K562 (cell line): ENCODE results near the gene TMEM170A. TPM values are rescaled to one million over a fixed set of nuclear protein-coding genes. Genes with fewer than 3 reads are reported as not detected.

Source experiments
- ATAC-seq: fragments of 200-7000 bp; cut with Tn5 transposase; 3 replicates; pipeline ENCODE4 v1.9.1; 2020; ENCODE audit warnings: moderate library complexity
- BruUV-seq: library from RNA; stranded (reverse); fragments of 400-500 nt; replicated peaks from 2 replicates; lab custom pipeline; 2021; lab: Mats Ljungman, UMichigan
- CTCF ChIA-PET: fragments of 300-600 bp; formaldehyde crosslinking; extraction: SDS; loops from one replicate; lab custom pipeline; 2021; ENCODE audit warnings: low intra/inter-chr PET ratio; lab: Yijun Ruan, JAX
- POLR2A ChIA-PET: fragments of 300-600, 350-650 bp; sonication (Branson Sonifier 250); formaldehyde crosslinking; extraction: SDS; loops from one replicate; lab custom pipeline; 2021; ENCODE audit warnings: antibody characterized with exemption, inconsistent platforms; lab: Yijun Ruan, JAX
- DNase-seq, 4 experiments: peaks; one replicate each; pipeline versions ENCODE4 v3.0.0 to v3.0.0-alpha.2; 2011 to 2018; ENCODE audit warnings: low spot score in 3 of 4, mixed read lengths in 3 of 4; ENCODE audit errors: extremely low read depth in 1 of 4
- FAIRE-seq: peaks from 2 replicates; lab custom pipeline; 2011; peaks lifted over from hg19 to GRCh38; lab: Jason Lieb, UNC
- H2AFZ ChIP-seq: 2 replicates; pipeline ENCODE4 v1.6.0; 2011; ENCODE audit warnings: low read depth, low read length, control low read depth, inconsistent platforms
- H3K27ac ChIP-seq: fragments of 200-600 bp; 3 replicates; pipeline ENCODE4 v1.8.0; 2011; ENCODE audit warnings: low read depth, mild to moderate bottlenecking, control low read depth, inconsistent platforms, low read length, moderate library complexity, mixed read lengths; ENCODE audit errors: extremely low read depth
- H3K27me3 ChIP-seq, 2 experiments: fragments of 300-600 bp in 1 of 2; 2 replicates in 1 of 2; 3 replicates in 1 of 2; pipeline versions ENCODE4 v1.6.0 to v1.8.0; 2011; ENCODE audit warnings: inconsistent platforms in 2 of 2, low read length in 2 of 2, mild to moderate bottlenecking in 1 of 2, mixed read lengths in 1 of 2, moderate library complexity in 1 of 2; ENCODE audit not compliant: control insufficient read depth in 2 of 2, insufficient read depth in 2 of 2
- H3K36me3 ChIP-seq: fragments of 300-600 bp; 3 replicates; pipeline ENCODE4 v1.8.0; 2011; ENCODE audit warnings: mild to moderate bottlenecking, low read length, inconsistent platforms; ENCODE audit not compliant: control insufficient read depth, insufficient read depth
- H3K4me1 ChIP-seq, 2 experiments: fragments of 200-600 bp in 1 of 2; replicated peaks in 1 of 2; 2 replicates in 1 of 2; 3 replicates in 1 of 2; pipeline versions ENCODE4 v1.5.1 to v1.8.0; 2011; ENCODE audit warnings: inconsistent platforms in 2 of 2, low read length in 2 of 2, mild to moderate bottlenecking in 1 of 2, mixed read lengths in 1 of 2, moderate library complexity in 1 of 2; ENCODE audit not compliant: control insufficient read depth in 2 of 2, insufficient read depth in 2 of 2
- H3K4me2 ChIP-seq: 2 replicates; pipeline ENCODE4 v1.6.1; 2011; ENCODE audit warnings: low read length, control low read depth, inconsistent platforms, mixed read lengths; ENCODE audit not compliant: insufficient read depth
- H3K4me3 ChIP-seq: fragments of 200-600 bp; sonication (generic), shearing (Covaris generic); 2 replicates; pipeline ENCODE4 v1.5.1; 2016; ENCODE audit warnings: control low read depth, inconsistent platforms
- H3K79me2 ChIP-seq: fragments of 200-600 bp; 3 replicates; pipeline ENCODE4 v1.8.0; 2011; ENCODE audit warnings: low read length, inconsistent platforms; ENCODE audit not compliant: control insufficient read depth, insufficient read depth
- H3K9ac ChIP-seq, 2 experiments: 2 replicates each; pipeline versions ENCODE4 v1.6.0 to v1.6.1; 2011; ENCODE audit warnings: low read depth in 2 of 2, low read length in 2 of 2, control low read depth in 1 of 2, inconsistent platforms in 1 of 2, mild to moderate bottlenecking in 1 of 2, mixed read lengths in 1 of 2; ENCODE audit not compliant: insufficient read depth in 1 of 2
- H3K9me1 ChIP-seq: one replicate; pipeline ENCODE4 v1.6.0; 2011; ENCODE audit warnings: inconsistent platforms, mild to moderate bottlenecking, low read length, moderate library complexity; ENCODE audit not compliant: control insufficient read depth, insufficient read depth
- H3K9me3 ChIP-seq: replicated peaks from 2 replicates; pipeline ENCODE4 v1.5.1; 2011; ENCODE audit warnings: low read depth, low read length, inconsistent platforms; ENCODE audit not compliant: control insufficient read depth, insufficient read depth
- H4K20me1 ChIP-seq: replicated peaks from 2 replicates; pipeline ENCODE4 v1.6.1; 2011; ENCODE audit warnings: low read length, inconsistent platforms, mixed read lengths; ENCODE audit not compliant: control insufficient read depth, insufficient read depth
- CC2D1A ChIP-seq: fragments of 450-650 bp; IDR thresholded peaks from 2 replicates; pipeline ENCODE4 v1.6.1; 2017; ENCODE audit warnings: mild to moderate bottlenecking
- FOXJ3 ChIP-seq: sonication (generic); formaldehyde crosslinking; IDR thresholded peaks from 2 replicates; pipeline ENCODE4 v1.4.0; 2020; ENCODE audit warnings: mild to moderate bottlenecking, missing genetic modification reagents
- HDAC1 ChIP-seq, 2 experiments: fragments of 450-650 bp; IDR thresholded peaks; 2 replicates each; pipeline ENCODE4 v1.6.1; 2016 to 2017; ENCODE audit warnings: inconsistent platforms in 1 of 2, mild to moderate bottlenecking in 1 of 2, moderate library complexity in 1 of 2
- HDAC6 ChIP-seq: IDR thresholded peaks from 2 replicates; pipeline ENCODE4 v1.6.1; 2012; ENCODE audit warnings: low read depth, mild to moderate bottlenecking, control low read depth, inconsistent platforms, low read length, moderate library complexity
- HMGN3 ChIP-seq: IDR thresholded peaks from 2 replicates; pipeline ENCODE4 v1.6.1; 2011; ENCODE audit warnings: borderline replicate concordance, low read depth, mild to moderate bottlenecking, mixed read lengths, low read length; ENCODE audit not compliant: insufficient read length; ENCODE audit errors: extremely low read depth
- NFE2 ChIP-seq: IDR thresholded peaks from 2 replicates; pipeline ENCODE4 v1.6.1; 2014; ENCODE audit warnings: antibody characterized with exemption, low read depth
- NONO ChIP-seq, 2 experiments: fragments of 200-400 bp in 1 of 2; fragments of 450-650 bp in 1 of 2; formaldehyde crosslinking in 1 of 2; IDR thresholded peaks; 2 replicates each; pipeline ENCODE4 v1.6.1; 2017; ENCODE audit warnings: low read depth in 2 of 2, mild to moderate bottlenecking in 2 of 2, moderate library complexity in 2 of 2, low read length in 1 of 2
- PHF21A ChIP-seq: fragments of 450-650 bp; IDR thresholded peaks from 2 replicates; pipeline ENCODE4 v1.6.1; 2017; ENCODE audit warnings: low read depth, borderline replicate concordance
- RBM15 ChIP-seq: fragments of 200-400 bp; formaldehyde crosslinking; IDR thresholded peaks from 2 replicates; pipeline ENCODE4 v1.6.1; 2018; ENCODE audit warnings: mild to moderate bottlenecking, low read length, moderate library complexity; ENCODE audit not compliant: insufficient read depth
- RBM25 ChIP-seq: fragments of 200-400 bp; formaldehyde crosslinking; IDR thresholded peaks from 2 replicates; pipeline ENCODE4 v1.6.1; 2018; ENCODE audit warnings: low read length, low read depth, moderate library complexity; ENCODE audit not compliant: severe bottlenecking
- XRCC5 ChIP-seq: fragments of 200-400 bp; formaldehyde crosslinking; IDR thresholded peaks from 2 replicates; pipeline ENCODE4 v1.6.1; 2017; ENCODE audit warnings: low read depth, mild to moderate bottlenecking, low read length
- WGBS: fragments of 100-300 bp; shearing (Covaris generic); methylation state at CpG from one replicate; pipeline ENCODE4 v1.1.6; 2016; ENCODE audit warnings: low coverage, mixed read lengths; ENCODE audit not compliant: insufficient coverage; ENCODE audit errors: missing lambda C conversion rate; 5-methylcytosine and 5-hydroxymethylcytosine counted together
- in situ Hi-C: fragments of 300-500 bp; cut with MboI; formaldehyde crosslinking; loops from 4 replicates; pipeline ENCODE4 v1.15.0; 2018; ENCODE audit warnings: inconsistent platforms, mixed read lengths
- intact Hi-C: fragments of 100-400 bp; cut with micrococcal nuclease; formaldehyde crosslinking; loops from 2 replicates; pipeline ENCODE4 v1.14.2; 2022
- polyA plus RNA-seq, 8 experiments: library from polyadenylated mRNA; depleted of rRNA in 4 of 8; stranded (reverse) in 5 of 8; unstranded in 3 of 8; fragments of >200 nt; fragmentation: Nextera tagmentation in 2 of 8; fragmentation: Illumina TruSeq in 1 of 8; extraction: Ambion mirVana in 2 of 8; extraction: Trizol in 1 of 8; gene quantifications; 2 replicates each; pipeline versions ENCODE4 v1.2.1 to v1.2.3, GENCODE V29; 2011 to 2014; ENCODE audit warnings: inconsistent platforms in 1 of 8, missing spikeins in 1 of 8
- total RNA-seq, 7 experiments: library from RNA; depleted of rRNA in 6 of 7; stranded (reverse); fragments of >200 nt in 6 of 7; fragmentation: Illumina TruSeq in 2 of 7; extraction: Trizol in 2 of 7; gene quantifications; 2 replicates each; pipeline versions ENCODE4 v1.2.1 to v1.2.3, GENCODE V29; 2011 to 2021; ENCODE audit warnings: low replicate concordance in 1 of 7
- TF ChIP-seq, protein P1 (sequence below): fragments of 450-650 bp; IDR thresholded peaks from 2 replicates; pipeline ENCODE4 v1.7.0; 2016; ENCODE audit warnings: borderline replicate concordance
- TF ChIP-seq, protein P2 (sequence below), 2 experiments: fragments of 200-800 bp in 1 of 2; sonication (Bioruptor generic) in 1 of 2; sonication (generic) in 1 of 2; formaldehyde crosslinking in 1 of 2; IDR thresholded peaks in 1 of 2; conservative IDR thresholded peaks in 1 of 2; 2 replicates each; pipeline versions ENCODE4 v1.5.0 to v1.6.1; 2016 to 2020; ENCODE audit warnings: missing compliant biosample characterization in 1 of 2, missing genetic modification characterization in 1 of 2, missing genetic modification reagents in 1 of 2
- TF ChIP-seq, protein P3 (sequence below), 2 experiments: fragments of 450-650 bp in 1 of 2; sonication (generic) in 1 of 2; formaldehyde crosslinking in 1 of 2; IDR thresholded peaks in 1 of 2; conservative IDR thresholded peaks in 1 of 2; 2 replicates each; pipeline versions ENCODE4 v1.6.1 to v1.8.1; 2016 to 2023; ENCODE audit warnings: mild to moderate bottlenecking in 2 of 2, moderate library complexity in 2 of 2, inconsistent platforms in 1 of 2, missing genetic modification reagents in 1 of 2

The TMEM170A gene
- total and polyA plus RNA-seq, 9 of the 15 experiments (the other 6 are each of a cell fraction or from before 2014, with no cell fraction given): 6.1 to 30.2 (median 15.0) TPM

DNA sequence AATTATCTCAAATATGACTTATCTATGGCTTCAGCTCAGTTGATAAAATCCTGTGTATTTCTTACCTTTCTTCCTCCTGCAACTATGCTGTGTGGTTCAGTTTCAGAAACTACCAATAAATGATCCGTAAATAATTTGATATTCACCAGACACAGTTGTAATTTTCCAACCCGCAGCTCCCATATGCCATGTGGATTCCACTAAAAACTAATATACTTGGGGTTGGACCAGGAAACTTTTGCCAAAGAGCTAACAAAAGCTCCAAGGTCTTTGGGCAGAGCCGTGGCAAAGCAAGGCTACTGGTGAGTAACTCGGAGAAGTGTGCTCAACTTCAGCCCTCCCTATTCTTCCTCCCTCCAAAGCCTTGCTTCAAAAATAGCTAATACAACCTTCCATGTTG lies 33.1 kb upstream of the TMEM170A start (continued):
- TF ChIP-seq, protein P1, sequence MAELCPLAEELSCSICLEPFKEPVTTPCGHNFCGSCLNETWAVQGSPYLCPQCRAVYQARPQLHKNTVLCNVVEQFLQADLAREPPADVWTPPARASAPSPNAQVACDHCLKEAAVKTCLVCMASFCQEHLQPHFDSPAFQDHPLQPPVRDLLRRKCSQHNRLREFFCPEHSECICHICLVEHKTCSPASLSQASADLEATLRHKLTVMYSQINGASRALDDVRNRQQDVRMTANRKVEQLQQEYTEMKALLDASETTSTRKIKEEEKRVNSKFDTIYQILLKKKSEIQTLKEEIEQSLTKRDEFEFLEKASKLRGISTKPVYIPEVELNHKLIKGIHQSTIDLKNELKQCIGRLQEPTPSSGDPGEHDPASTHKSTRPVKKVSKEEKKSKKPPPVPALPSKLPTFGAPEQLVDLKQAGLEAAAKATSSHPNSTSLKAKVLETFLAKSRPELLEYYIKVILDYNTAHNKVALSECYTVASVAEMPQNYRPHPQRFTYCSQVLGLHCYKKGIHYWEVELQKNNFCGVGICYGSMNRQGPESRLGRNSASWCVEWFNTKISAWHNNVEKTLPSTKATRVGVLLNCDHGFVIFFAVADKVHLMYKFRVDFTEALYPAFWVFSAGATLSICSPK: no peak

DNA sequence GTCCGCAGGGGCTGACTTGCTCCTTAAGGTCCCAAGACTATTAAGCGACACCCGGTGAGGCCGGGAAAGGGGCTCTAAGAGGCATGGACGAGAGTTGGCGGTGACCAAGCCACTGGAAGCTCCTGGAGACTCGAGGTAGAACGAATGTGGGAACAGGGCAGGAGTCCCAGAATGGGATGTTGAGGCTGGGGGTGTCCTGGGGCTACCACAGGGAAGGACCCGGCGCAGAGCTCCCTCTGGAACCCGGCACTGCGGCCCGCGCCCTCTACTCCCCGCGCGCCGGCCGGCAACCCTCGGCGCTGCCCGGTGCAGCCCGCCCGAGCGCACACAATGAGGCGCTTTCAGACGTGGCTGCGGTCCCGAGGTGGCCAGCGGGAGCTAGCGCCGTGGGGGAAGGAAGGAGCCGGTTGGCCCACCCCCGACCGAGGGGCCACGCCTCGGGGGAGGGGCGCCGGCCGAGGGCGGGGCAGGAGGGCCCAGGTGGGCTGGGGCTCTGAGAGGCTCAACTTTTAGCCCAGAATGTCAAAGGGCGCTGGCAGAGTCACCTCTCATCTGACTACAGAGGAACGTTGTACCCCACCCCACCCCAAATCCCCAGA lies 30.7 kb upstream of the TMEM170A start, which contains the start of gene CHST6:
CHST6 (minus strand) TSS at position 366 of the 599 bp plus-strand sequence. CDS start 15,613 bp downstream, outside the sequence.
- no TSS peak for BruUV-seq
- no peak within 1 kb of the TSS for H2AFZ ChIP-seq
- no peak for FAIRE-seq
- TF ChIP-seq, protein P2, sequence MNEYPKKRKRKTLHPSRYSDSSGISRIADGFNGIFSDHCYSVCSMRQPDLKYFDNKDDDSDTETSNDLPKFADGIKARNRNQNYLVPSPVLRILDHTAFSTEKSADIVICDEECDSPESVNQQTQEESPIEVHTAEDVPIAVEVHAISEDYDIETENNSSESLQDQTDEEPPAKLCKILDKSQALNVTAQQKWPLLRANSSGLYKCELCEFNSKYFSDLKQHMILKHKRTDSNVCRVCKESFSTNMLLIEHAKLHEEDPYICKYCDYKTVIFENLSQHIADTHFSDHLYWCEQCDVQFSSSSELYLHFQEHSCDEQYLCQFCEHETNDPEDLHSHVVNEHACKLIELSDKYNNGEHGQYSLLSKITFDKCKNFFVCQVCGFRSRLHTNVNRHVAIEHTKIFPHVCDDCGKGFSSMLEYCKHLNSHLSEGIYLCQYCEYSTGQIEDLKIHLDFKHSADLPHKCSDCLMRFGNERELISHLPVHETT (CRISPR knock-in tag; conservative IDR thresholded peaks at IDR 0.05 in 1 of 2, IDR thresholded peaks at IDR 0.05 in 1 of 2): no peak
- TF ChIP-seq NONO (IDR thresholded peaks at IDR 0.05; ENCODE audit: low read depth in 2 of 2, low read length in 1 of 2): no peak
- no peak for TF ChIP-seq CC2D1A
- TF ChIP-seq RBM25: no peak
- TF ChIP-seq HDAC1 (IDR thresholded peaks at IDR 0.05): no peak
- TF ChIP-seq PHF21A: no peak
- TF ChIP-seq RBM15: no peak
- TF ChIP-seq XRCC5: no peak
- no peak for TF ChIP-seq FOXJ3 (CRISPR knock-in tag)
- TF ChIP-seq, protein P3, sequence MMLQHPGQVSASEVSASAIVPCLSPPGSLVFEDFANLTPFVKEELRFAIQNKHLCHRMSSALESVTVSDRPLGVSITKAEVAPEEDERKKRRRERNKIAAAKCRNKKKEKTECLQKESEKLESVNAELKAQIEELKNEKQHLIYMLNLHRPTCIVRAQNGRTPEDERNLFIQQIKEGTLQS (IDR thresholded peaks at IDR 0.05): no peak
- TF ChIP-seq, protein P3 (CRISPR knock-in tag; conservative IDR thresholded peaks at IDR 0.05): no peak
- no peak for TF ChIP-seq NFE2
- no peak for TF ChIP-seq HDAC6
- TF ChIP-seq HMGN3: no peak

More for the DNA sequence above, 30.7 kb upstream of the TMEM170A start, which contains the start of gene CHST6:
- H3K9me3 ChIP-seq: no peaks in the 10 kb centered on the region
- no peak within 1 kb of the TSS for H3K27ac ChIP-seq
- H3K4me2 ChIP-seq: no peak within 1 kb of the TSS
- in situ Hi-C loops (no loop called here), intact Hi-C loops (no loop called here)
- H3K9me1 ChIP-seq: no peaks in the 10 kb centered on the region
- ATAC-seq: peak; percentile 90
- H3K79me2 ChIP-seq: no peaks in the 10 kb centered on the region
- ChIA-PET CTCF (no interaction called here), POLR2A (interaction anchor here (0.6 to 0.7 kb wide), 3 partner anchors 23 to 1191 kb away, joined by 3 to 4 read pairs (median 3); no protein-coding TSS in a partner anchor)
- H3K4me1 ChIP-seq: peaks cover 0 to 16% of the 10 kb centered on the region in 2 experiments; a peak in 2 of 5 replicates
- H3K27me3 ChIP-seq: peaks cover 19 to 43% of the 10 kb centered on the region in 2 experiments
- no peak within 1 kb of the TSS for H3K4me3 ChIP-seq
- 7% methylated on average over 34 of the region's 43 CpGs for WGBS
- DNase-seq: peak; percentile 43 to 81 (median 67)
- no peaks in the 10 kb centered on the region for H4K20me1 ChIP-seq
- no peaks in the 10 kb centered on the region for H3K36me3 ChIP-seq
- peak within 1 kb of the TSS in 1 of 2 experiments; percentile 45; a peak in 2 of 4 replicates for H3K9ac ChIP-seq
